Fibroblast of peridontal ligament (primary cell): ENCODE results near the gene C2CD2L.
"Not testable (repeated sequence)": the region's sequence is repeated elsewhere in the genome, so short reads cannot be mapped to it uniquely, and the experiment has no call there.

Experiments
- DNase-seq: peaks from one replicate; pipeline ENCODE4 v3.0.0-alpha.2; 2010; ENCODE audit errors: extremely low read depth

Gene C2CD2L

GRCh38 chr11:119106564-119107537, at the start of gene C2CD2L:
Gene C2CD2L, plus strand, starts transcription at chr11:119107344. Its CDS starts 398 bp downstream, at chr11:119107742.
- DNase-seq: peak; percentile 82

DNA sequence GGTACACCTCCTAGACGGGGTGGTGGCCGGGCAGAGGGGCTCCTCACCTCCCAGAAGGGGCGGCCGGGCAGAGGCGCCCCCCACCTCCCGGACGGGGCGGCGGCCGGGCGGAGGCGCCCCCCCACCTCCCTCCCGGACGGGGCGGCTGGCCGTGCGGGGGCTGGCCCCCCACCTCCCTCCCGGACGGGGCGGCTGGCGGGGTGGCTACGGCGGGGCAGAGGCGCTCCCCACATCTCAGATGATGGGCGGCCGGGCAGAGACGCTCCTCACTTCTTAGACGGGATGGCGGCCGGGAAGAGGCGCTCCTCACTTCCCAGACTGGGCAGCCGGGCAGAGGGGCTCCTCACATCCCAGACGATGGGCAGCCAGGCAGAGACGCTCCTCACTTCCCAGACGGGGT, 48.0 kb upstream of the C2CD2L start:
- not testable (repeated sequence) for DNase-seq

DNA sequence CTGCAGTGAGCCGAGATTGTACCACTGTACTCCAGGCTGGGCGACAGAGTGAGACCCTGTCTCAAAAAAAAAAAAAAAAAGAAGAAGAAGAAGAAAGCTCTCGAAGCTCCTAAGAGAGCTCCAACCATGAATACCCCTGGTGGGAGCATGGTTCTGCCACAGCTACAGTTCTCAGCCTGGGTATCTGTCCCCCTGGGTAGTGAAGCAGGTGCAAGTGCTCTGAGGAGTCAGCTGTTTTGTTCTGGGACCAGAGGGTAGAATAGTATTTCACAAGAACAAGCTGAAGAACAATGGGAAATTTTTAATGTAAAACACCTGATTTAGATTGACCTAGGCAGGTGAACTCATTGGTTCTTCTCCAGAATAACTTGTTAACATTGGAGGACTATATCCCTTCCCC, 45.9 kb upstream of the C2CD2L start:
- no peak for DNase-seq

- peak; percentile 81 for DNase-seq
Measured at GRCh38 chr11:119062779-119063178, 44.4 kb upstream of the C2CD2L start.

- peak; percentile 36 for DNase-seq
Measured at GRCh38 chr11:119065369-119065768, 41.8 kb upstream of the C2CD2L start.

GRCh38 chr11:119067371-119068222, 39.5 kb upstream of the C2CD2L start, which contains the start of gene VPS11:
Gene VPS11, plus strand, starts transcription at chr11:119067818. Its CDS starts 6 bp downstream, at chr11:119067824.
- DNase-seq: peak; percentile 94

GRCh38 chr11:119077839-119078238, 29.3 kb upstream of the C2CD2L start:
- DNase-seq: no peak

GRCh38 chr11:119078675-119079420, 28.3 kb upstream of the C2CD2L start:
- no peak for DNase-seq

GRCh38 chr11:119081682-119082260, 25.4 kb upstream of the C2CD2L start:
- no peak for DNase-seq

DNA sequence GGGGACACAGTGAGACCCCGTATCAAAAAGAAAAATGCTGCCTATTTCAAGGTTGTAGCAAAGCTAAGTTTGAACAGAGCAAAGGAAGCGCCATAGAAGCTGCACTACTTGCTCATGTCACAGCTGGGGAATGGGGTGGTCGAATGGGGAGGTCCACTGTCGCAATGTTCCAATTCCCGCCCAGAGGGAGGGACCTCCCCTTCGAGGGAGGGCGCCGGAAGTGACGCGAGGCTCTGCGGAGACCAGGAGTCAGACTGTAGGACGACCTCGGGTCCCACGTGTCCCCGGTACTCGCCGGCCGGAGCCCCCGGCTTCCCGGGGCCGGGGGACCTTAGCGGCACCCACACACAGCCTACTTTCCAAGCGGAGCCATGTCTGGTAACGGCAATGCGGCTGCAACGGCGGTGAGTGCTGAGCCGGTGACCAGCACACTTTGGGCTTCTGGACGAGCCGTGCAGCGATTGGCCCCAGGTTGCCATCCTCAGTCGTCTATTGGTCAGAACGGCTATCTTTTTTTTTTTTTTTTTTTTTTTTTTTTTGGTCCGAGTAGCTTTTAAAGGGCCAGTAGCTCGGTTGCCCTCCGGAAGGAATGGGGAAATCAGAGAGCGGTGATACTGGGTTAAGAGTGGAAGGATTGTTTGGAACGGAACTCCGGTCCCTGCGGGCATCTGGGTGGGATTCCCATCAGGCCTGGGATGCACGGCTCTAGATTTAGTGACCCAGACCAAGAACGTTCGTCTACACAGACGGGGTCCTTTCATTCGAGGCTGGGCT, 22.3 kb upstream of the C2CD2L start, which contains the start of gene HMBS:
TSS of gene HMBS (plus strand) at position 219 of the 774 bp plus-strand sequence. CDS start at position 372, 153 bp downstream.
- DNase-seq: peak; percentile 92

DNA sequence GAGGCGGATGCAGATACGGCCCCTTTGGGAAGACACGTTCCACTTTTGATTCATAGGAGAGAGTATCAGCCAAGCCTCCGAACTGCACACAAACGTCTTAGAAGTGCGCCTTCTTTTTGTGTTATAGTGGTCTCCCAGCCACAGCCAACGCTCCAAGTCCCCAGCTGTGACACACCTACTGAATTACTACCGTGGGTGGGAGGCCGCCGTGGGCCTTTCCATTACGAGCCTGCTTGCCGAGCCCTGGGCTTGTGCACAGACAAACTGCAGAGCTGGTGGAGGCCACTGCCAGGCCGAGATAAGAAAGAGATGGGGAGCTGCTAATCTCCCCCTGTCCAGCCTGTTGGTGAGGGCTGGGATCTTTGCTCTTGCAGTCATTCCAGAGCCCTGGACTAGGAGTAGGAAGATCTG, 21.7 kb upstream of the C2CD2L start:
- no peak for DNase-seq

GRCh38 chr11:119087123-119087522, 20.0 kb upstream of the C2CD2L start:
- no peak for DNase-seq

- DNase-seq: no peak
Measured at GRCh38 chr11:119087747-119088241, 19.4 kb upstream of the C2CD2L start.

DNA sequence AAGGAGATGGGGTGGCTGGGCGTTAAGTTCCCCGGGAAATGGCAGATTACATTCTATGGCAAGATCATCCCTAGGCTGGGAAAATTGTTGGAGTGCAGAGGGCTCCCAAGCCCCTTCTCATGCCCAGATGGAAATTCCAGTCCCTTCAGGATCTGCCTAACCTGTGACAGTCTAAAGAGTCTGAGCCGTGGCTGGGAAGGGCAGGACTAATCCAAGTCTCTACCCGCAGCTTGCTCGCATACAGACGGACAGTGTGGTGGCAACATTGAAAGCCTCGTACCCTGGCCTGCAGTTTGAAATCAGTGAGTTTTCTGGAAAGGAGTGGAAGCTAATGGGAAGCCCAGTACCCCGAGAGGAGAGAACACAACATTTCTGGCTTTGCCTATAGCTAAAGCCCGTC, 18.7 kb upstream of the C2CD2L start:
- DNase-seq: no peak

DNA sequence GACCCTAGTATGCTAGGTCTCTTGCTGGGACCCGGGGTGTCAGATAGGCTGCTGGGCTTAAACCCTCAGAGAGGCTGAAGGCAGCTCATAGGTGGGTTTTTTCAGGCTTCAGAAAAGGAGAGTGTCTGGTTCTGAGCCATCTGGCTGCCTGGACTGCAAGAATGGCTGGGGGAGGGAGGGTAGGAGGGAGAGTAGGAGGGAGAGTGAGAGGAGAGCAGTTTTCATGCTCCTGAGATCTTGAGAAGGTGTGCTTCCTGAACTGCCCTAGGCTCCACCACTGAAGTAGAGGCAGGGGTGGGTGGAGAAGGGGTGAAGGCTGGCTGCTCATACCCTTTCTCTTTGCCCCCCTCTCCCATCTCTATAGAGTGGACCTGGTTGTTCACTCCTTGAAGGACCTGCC, 17.8 kb upstream of the C2CD2L start:
- no peak for DNase-seq

- peak; percentile 41 for DNase-seq
Measured at GRCh38 chr11:119091178-119091577, 16.0 kb upstream of the C2CD2L start.

DNA sequence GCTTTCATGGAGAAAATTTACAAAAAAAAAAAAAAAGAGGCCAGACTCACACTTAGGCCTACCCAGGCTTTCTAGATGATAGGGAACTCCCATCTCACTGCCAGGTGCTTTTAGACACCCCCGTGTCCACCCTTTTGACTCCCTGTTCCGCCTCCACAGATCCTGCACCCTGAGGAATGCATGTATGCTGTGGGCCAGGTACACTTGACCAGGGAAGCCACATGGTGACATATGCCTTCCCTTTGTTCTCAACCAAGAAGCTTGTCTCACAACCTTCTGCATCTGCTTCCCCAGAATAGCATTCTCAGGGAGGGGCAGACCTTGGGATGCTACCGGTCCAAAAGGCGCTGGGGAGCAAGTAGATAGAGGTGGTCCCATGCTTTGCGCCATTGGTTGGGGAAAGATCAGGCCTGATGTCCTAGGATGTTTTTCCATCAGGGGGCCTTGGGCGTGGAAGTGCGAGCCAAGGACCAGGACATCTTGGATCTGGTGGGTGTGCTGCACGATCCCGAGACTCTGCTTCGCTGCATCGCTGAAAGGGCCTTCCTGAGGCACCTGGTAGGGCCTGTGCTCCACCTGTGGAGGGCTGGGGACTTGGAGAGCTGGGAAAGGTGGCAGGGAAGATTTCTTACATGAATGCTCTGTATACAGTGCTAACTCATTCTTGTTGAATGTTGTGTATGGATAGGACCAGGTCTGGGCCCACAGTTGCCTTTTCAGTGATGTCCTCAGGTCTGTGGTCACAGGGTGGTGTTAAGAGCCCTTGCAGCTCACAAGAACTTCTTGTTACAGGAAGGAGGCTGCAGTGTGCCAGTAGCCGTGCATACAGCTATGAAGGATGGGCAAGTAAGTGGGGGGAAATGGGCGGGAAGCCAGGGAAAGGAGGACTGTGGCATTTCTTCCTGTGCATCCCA, 14.9 kb upstream of the C2CD2L start:
- no peak for DNase-seq

DNA sequence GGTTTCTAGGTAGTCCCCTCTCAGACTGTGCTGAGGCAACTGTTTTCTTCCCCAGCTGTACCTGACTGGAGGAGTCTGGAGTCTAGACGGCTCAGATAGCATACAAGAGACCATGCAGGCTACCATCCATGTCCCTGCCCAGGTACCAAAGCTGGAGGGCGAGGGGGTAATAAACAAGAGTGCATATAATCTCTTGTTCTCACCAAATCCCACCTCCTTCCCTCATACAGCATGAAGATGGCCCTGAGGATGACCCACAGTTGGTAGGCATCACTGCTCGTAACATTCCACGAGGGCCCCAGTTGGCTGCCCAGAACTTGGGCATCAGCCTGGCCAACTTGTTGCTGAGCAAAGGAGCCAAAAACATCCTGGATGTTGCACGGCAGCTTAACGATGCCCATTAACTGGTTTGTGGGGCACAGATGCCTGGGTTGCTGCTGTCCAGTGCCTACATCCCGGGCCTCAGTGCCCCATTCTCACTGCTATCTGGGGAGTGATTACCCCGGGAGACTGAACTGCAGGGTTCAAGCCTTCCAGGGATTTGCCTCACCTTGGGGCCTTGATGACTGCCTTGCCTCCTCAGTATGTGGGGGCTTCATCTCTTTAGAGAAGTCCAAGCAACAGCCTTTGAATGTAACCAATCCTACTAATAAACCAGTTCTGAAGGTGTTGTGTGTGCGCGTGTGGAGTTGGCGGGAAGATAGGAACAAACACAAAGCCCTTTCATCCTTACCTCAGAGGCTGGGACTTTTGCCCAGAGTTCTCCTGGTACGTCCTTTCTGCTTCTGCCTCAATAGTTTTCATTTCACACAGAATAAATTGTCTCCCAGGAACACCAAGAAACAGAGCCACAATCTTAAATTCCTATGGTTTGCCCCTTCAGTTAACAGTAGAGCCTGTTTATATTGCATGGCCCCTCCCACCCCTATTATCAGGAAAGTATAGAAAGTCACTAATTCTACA, 14.0 kb upstream of the C2CD2L start:
- DNase-seq: no peak
